Erythroblast (primary cell): ENCODE results near the gene DSE.

ENCODE experiments used
- GATA1 ChIP-seq: IDR thresholded peaks from 2 replicates; pipeline ENCODE4 v1.6.1; 2011; ENCODE audit warnings: low read depth, mild to moderate bottlenecking, control low read depth, low read length, moderate library complexity
- POLR2A ChIP-seq: IDR thresholded peaks from 2 replicates; pipeline ENCODE4 v1.6.1; 2011; ENCODE audit warnings: mild to moderate bottlenecking, low read length

DNA sequence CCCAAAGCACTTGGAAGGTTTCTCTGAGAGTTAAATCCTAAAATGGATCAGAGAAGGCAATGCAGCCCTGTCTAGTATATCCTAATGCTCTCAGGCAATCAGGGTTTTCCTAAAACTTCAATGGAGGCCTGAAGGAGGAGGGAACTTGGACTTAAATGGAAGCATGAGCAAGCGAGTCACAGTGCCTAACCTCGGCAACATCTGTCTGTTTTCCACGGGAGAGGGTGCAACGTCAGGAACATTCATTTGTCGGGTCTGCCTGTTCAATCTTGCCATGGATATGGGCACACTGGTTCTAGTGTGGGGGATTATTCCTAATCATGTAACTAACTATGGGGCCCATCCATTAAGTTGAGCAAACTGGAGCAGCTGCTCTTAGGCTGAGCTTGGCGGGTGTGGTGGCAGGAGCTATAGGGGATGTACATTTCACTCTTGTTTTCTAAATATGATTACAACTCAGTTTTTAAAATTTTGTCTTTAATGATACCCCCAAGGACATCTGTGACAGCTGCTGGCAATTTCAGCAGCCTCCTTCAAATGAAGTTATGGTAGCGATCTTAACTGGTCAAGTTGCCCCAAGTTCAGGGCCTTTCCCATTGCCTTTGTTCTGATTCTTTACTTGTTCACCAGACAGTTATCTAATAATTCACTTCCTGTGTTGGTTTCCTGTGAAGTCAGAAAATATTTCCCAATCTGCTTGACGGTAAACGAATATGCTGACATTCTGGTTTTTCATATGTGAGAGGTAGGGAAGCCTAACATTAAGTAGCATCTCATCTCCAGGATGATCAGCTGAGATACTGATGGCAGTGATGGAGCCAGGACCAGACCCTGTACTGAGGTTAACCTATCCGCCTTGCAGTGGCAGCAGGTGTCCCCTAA lies 21.6 kb downstream of the DSE start:
- TF ChIP-seq POLR2A: no peak
- TF ChIP-seq GATA1: no peak
